Measurements from ENCODE around the gene GDPD2. TPM values are rescaled to one million over a fixed set of nuclear protein-coding genes. Genes with fewer than 3 reads are reported as not detected.
"Not testable (repeated sequence)": the region's sequence is repeated elsewhere in the genome, so short reads cannot be mapped to it uniquely, and the experiment has no call there.

The GDPD2 gene
- total RNA-seq = not detected in 2 replicates

- DNase-seq (ENCODE audit: low read depth in 2 of 2) = no peak
Observed at GRCh38 chrX:70422851-70423341, at the start of gene GDPD2. Gene GDPD2 (plus strand): TSS chrX:70423314. CDS start chrX:70424985, 1,671 bp downstream.

- no peak for DNase-seq (ENCODE audit: low read depth in 2 of 2)
Observed at GRCh38 chrX:70386235-70386634, 36.9 kb upstream of the GDPD2 start.

GRCh38 chrX:70398899-70399298 lies 24.2 kb upstream of the GDPD2 start:
- DNase-seq (ENCODE audit: low read depth in 2 of 2) = peak; percentile 6 to 27

- DNase-seq (ENCODE audit: low read depth in 2 of 2) = not testable (repeated sequence)
Observed at GRCh38 chrX:70400181-70400580, 22.9 kb upstream of the GDPD2 start.

- no peak for DNase-seq (ENCODE audit: low read depth in 2 of 2)
Observed at GRCh38 chrX:70402721-70403120, 20.4 kb upstream of the GDPD2 start.

GRCh38 chrX:70405003-70405402 lies 18.1 kb upstream of the GDPD2 start:
- no peak for DNase-seq (ENCODE audit: low read depth in 2 of 2)

GRCh38 chrX:70410921-70411320 lies 12.2 kb upstream of the GDPD2 start:
- no peak for DNase-seq (ENCODE audit: low read depth in 2 of 2)

- no peak for DNase-seq (ENCODE audit: low read depth in 2 of 2)
Observed at GRCh38 chrX:70411475-70411874, 11.6 kb upstream of the GDPD2 start.

- no peak for DNase-seq (ENCODE audit: low read depth in 2 of 2)
Observed at GRCh38 chrX:70421618-70422017, 1.5 kb upstream of the GDPD2 start.

- DNase-seq (ENCODE audit: low read depth in 2 of 2) = no peak
Observed at GRCh38 chrX:70423936-70424675, 992 bp downstream of the GDPD2 start.

GRCh38 chrX:70424801-70425200 lies 1.7 kb downstream of the GDPD2 start:
- DNase-seq (ENCODE audit: low read depth in 2 of 2) = no peak

GRCh38 chrX:70426286-70427278 lies 3.5 kb downstream of the GDPD2 start:
- DNase-seq (ENCODE audit: low read depth in 2 of 2) = no peak

GRCh38 chrX:70427365-70427764 lies 4.3 kb downstream of the GDPD2 start:
- no peak for DNase-seq (ENCODE audit: low read depth in 2 of 2)

- no peak for DNase-seq (ENCODE audit: low read depth in 2 of 2)
Observed at GRCh38 chrX:70429759-70430158, 6.6 kb downstream of the GDPD2 start.

- no peak for DNase-seq (ENCODE audit: low read depth in 2 of 2)
Observed at GRCh38 chrX:70432936-70433847, 10.1 kb downstream of the GDPD2 start.

- DNase-seq (ENCODE audit: low read depth in 2 of 2) = peak; percentile 50 to 61
Observed at GRCh38 chrX:70433848-70434351, 10.8 kb downstream of the GDPD2 start.

GRCh38 chrX:70434352-70434866 lies 11.3 kb downstream of the GDPD2 start:
- peak; percentile 54 to 78 for DNase-seq (ENCODE audit: low read depth in 2 of 2)

- DNase-seq (ENCODE audit: low read depth in 2 of 2) = no peak
Observed at GRCh38 chrX:70434914-70435586, 11.9 kb downstream of the GDPD2 start.

- DNase-seq (ENCODE audit: low read depth in 2 of 2) = no peak
Observed at GRCh38 chrX:70436343-70436742, 13.2 kb downstream of the GDPD2 start.

- DNase-seq (ENCODE audit: low read depth in 2 of 2) = no peak
Observed at GRCh38 chrX:70437011-70437410, 13.9 kb downstream of the GDPD2 start.

All from dermis microvascular lymphatic vessel endothelial cell (primary cell).